H1 (cell line): Measurements from ENCODE around the gene PCDHGA8. TPM values are rescaled to one million over a fixed set of nuclear protein-coding genes. Genes with fewer than 3 reads are reported as not detected.
A peak's percentile ranks its signal among the peaks of the same experiment; 100 is the strongest.

Experiments
- CTCF ChIA-PET: fragments of 300-600 bp; sonication (Branson Sonifier 250); formaldehyde crosslinking; loops from one replicate; lab custom pipeline; 2021; ENCODE audit not compliant: partially characterized antibody; lab: Charles Lee
- POLR2A ChIA-PET: fragments of 300-600 bp; sonication (Branson Sonifier 250); formaldehyde crosslinking; loops from one replicate; lab custom pipeline; 2021; ENCODE audit warnings: inconsistent platforms; ENCODE audit not compliant: partially characterized antibody; lab: Charles Lee
- DNase-seq, 2 experiments: peaks; one replicate each; pipeline versions ENCODE4 v3.0.0 to v3.0.0-alpha.2; 2010 to 2022; ENCODE audit warnings: low spot score in 2 of 2, low read depth in 1 of 2, mixed read lengths in 1 of 2
- FAIRE-seq: peaks from 2 replicates; lab custom pipeline; 2011; peaks lifted over from hg19 to GRCh38; lab: Jason Lieb, UNC
- H2AFZ ChIP-seq: 2 replicates; pipeline ENCODE4 v1.8.1; 2012; ENCODE audit warnings: low read length, inconsistent platforms
- H2AK5ac ChIP-seq: 2 replicates; pipeline ENCODE4 v1.6.1; 2013; ENCODE audit warnings: low read depth, low read length
- H2BK120ac ChIP-seq: replicated peaks from 2 replicates; pipeline ENCODE3; 2013; ENCODE audit warnings: low read depth, low read length, inconsistent platforms
- H2BK12ac ChIP-seq: 2 replicates; pipeline ENCODE4 v1.6.1; 2013; ENCODE audit warnings: low read depth, low read length
- H2BK15ac ChIP-seq: 2 replicates; pipeline ENCODE4 v1.6.1; 2013; ENCODE audit warnings: low read length
- H2BK20ac ChIP-seq: 2 replicates; pipeline ENCODE4 v1.6.1; 2013; ENCODE audit warnings: low read length
- H2BK5ac ChIP-seq: 2 replicates; pipeline ENCODE4 v1.6.1; 2013; ENCODE audit warnings: low read depth, low read length
- H3K14ac ChIP-seq: 2 replicates; pipeline ENCODE4 v1.6.1; 2013; ENCODE audit warnings: inconsistent platforms; ENCODE audit not compliant: insufficient read length
- H3K18ac ChIP-seq: 2 replicates; pipeline ENCODE4 v1.6.1; 2013; ENCODE audit warnings: low read length; ENCODE audit errors: extremely low read depth
- H3K23ac ChIP-seq: 2 replicates; pipeline ENCODE4 v1.6.1; 2013; ENCODE audit warnings: inconsistent platforms; ENCODE audit not compliant: insufficient read length
- H3K23me2 ChIP-seq: 2 replicates; pipeline ENCODE4 v1.6.1; 2013; ENCODE audit warnings: low read depth, low read length
- H3K27ac ChIP-seq: 2 replicates; pipeline ENCODE4 v1.6.1; 2011; ENCODE audit warnings: low read depth, low read length, inconsistent platforms
- H3K27me3 ChIP-seq, 4 experiments: replicated peaks in 1 of 4; 1 replicate in 1 of 4; 2 replicates in 3 of 4; pipeline versions ENCODE4 v1.6.1 to v1.8.1; 2011 to 2013; ENCODE audit warnings: low read length in 3 of 4, mild to moderate bottlenecking in 3 of 4, inconsistent platforms in 2 of 4, mixed read lengths in 2 of 4, moderate library complexity in 1 of 4; ENCODE audit not compliant: control insufficient read depth in 3 of 4, insufficient read depth in 3 of 4; ENCODE audit errors: extremely low read depth in 1 of 4
- H3K36me3 ChIP-seq, 4 experiments: 2 replicates each; pipeline versions ENCODE4 v1.6.1 to v1.8.1; 2011 to 2013; ENCODE audit warnings: mild to moderate bottlenecking in 4 of 4, low read length in 3 of 4, moderate library complexity in 2 of 4, control low read depth in 1 of 4, inconsistent platforms in 1 of 4; ENCODE audit not compliant: insufficient read depth in 4 of 4, control insufficient read depth in 2 of 4
- H3K4ac ChIP-seq: replicated peaks from 2 replicates; pipeline ENCODE3; 2013; ENCODE audit warnings: low read length, low read depth, mixed read lengths, inconsistent platforms; ENCODE audit not compliant: insufficient read length
- H3K4me1 ChIP-seq, 4 experiments: replicated peaks in 1 of 4; 1 replicate in 1 of 4; 2 replicates in 3 of 4; pipeline versions ENCODE4 v1.6.1 to v1.8.1; 2011 to 2013; ENCODE audit warnings: low read length in 3 of 4, inconsistent platforms in 2 of 4, mixed read lengths in 1 of 4; ENCODE audit not compliant: insufficient read depth in 4 of 4, control insufficient read depth in 3 of 4
- H3K4me2 ChIP-seq, 2 experiments: 2 replicates each; pipeline versions ENCODE4 v1.6.1 to v1.8.1; 2011 to 2013; ENCODE audit warnings: low read depth in 2 of 2, low read length in 2 of 2, control low read depth in 1 of 2, inconsistent platforms in 1 of 2, mild to moderate bottlenecking in 1 of 2; ENCODE audit not compliant: insufficient read depth in 1 of 2
- H3K4me3 ChIP-seq, 4 experiments: fragments of 200-600, 300-600 bp in 1 of 4; sonication (generic), shearing (Covaris generic), sonication (Bioruptor Twin) in 1 of 4; 2 replicates each; pipeline versions ENCODE4 v1.5.1 to v1.8.1; 2011 to 2016; ENCODE audit warnings: low read length in 4 of 4, low read depth in 3 of 4, control low read depth in 2 of 4, inconsistent platforms in 2 of 4, mild to moderate bottlenecking in 2 of 4, mixed read lengths in 1 of 4, moderate library complexity in 1 of 4; ENCODE audit not compliant: insufficient read depth in 2 of 4; ENCODE audit errors: extremely low read depth in 1 of 4
- H3K56ac ChIP-seq: replicated peaks from 2 replicates; pipeline ENCODE3; 2013; ENCODE audit warnings: low read depth, mild to moderate bottlenecking, mixed read lengths, low read length, inconsistent platforms; ENCODE audit not compliant: insufficient read length
- H3K79me1 ChIP-seq: 2 replicates; pipeline ENCODE4 v1.6.1; 2013; ENCODE audit warnings: low read depth, low read length, control low read depth
- H3K79me2 ChIP-seq, 2 experiments: 2 replicates each; pipeline versions ENCODE4 v1.6.1 to v1.8.1; 2012 to 2013; ENCODE audit warnings: low read length in 2 of 2, mild to moderate bottlenecking in 2 of 2, inconsistent platforms in 1 of 2; ENCODE audit not compliant: insufficient read depth in 2 of 2, control insufficient read depth in 1 of 2
- H3K9ac ChIP-seq, 4 experiments: replicated peaks in 1 of 4; 1 replicate in 1 of 4; 2 replicates in 3 of 4; pipeline versions ENCODE4 v1.6.1 to v1.8.1; 2011 to 2013; ENCODE audit warnings: low read depth in 3 of 4, low read length in 3 of 4, control low read depth in 2 of 4, mild to moderate bottlenecking in 2 of 4, moderate library complexity in 2 of 4, inconsistent platforms in 1 of 4; ENCODE audit errors: extremely low read depth in 1 of 4
- H3K9me3 ChIP-seq, 2 experiments: 2 replicates each; pipeline versions ENCODE4 v1.6.1 to v1.8.1; 2012 to 2013; ENCODE audit warnings: mild to moderate bottlenecking in 2 of 2, moderate library complexity in 2 of 2, control low read depth in 1 of 2, inconsistent platforms in 1 of 2, low read depth in 1 of 2, low read length in 1 of 2, mixed read lengths in 1 of 2; ENCODE audit not compliant: insufficient read depth in 2 of 2
- H4K20me1 ChIP-seq, 2 experiments: replicated peaks in 1 of 2; 2 replicates each; pipeline versions ENCODE3 to v1.8.1; 2011 to 2013; ENCODE audit warnings: inconsistent platforms in 2 of 2, low read length in 2 of 2, mild to moderate bottlenecking in 1 of 2; ENCODE audit not compliant: insufficient read depth in 2 of 2, control insufficient read depth in 1 of 2
- H4K5ac ChIP-seq: 2 replicates; pipeline ENCODE4 v1.6.1; 2013; ENCODE audit warnings: low read length, low read depth, mixed read lengths, inconsistent platforms; ENCODE audit not compliant: insufficient read length
- H4K8ac ChIP-seq: 2 replicates; pipeline ENCODE4 v1.8.0; 2013; ENCODE audit warnings: mild to moderate bottlenecking, moderate library complexity, low read length, inconsistent platforms; ENCODE audit not compliant: insufficient read depth; ENCODE audit errors: extremely low read depth
- H4K91ac ChIP-seq: replicated peaks from 2 replicates; pipeline ENCODE3; 2013; ENCODE audit warnings: low read length, mixed read lengths, inconsistent platforms; ENCODE audit not compliant: insufficient read length
- ATF3 ChIP-seq: IDR thresholded peaks from 2 replicates; pipeline ENCODE4 v1.6.1; 2011; ENCODE audit warnings: low read depth, mild to moderate bottlenecking, low read length; ENCODE audit not compliant: insufficient read depth
- CTBP2 ChIP-seq: IDR thresholded peaks from 2 replicates; pipeline ENCODE4 v1.7.0; 2011; ENCODE audit warnings: borderline replicate concordance, mild to moderate bottlenecking, moderate library complexity, mixed read lengths, low read length; ENCODE audit not compliant: insufficient read depth, insufficient read length
- CTCF ChIP-seq, 3 experiments: IDR thresholded peaks; 1 replicate in 2 of 3; 2 replicates in 1 of 3; pipeline versions ENCODE4 v1.5.1 to v1.6.1; 2011; ENCODE audit warnings: low read length in 3 of 3, mild to moderate bottlenecking in 3 of 3, inconsistent platforms in 2 of 3, low read depth in 1 of 3, moderate library complexity in 1 of 3; ENCODE audit not compliant: insufficient read depth in 1 of 3; ENCODE audit errors: control extremely low read depth in 1 of 3
- EGR1 ChIP-seq: IDR thresholded peaks from 2 replicates; pipeline ENCODE4 v1.6.1; 2011; ENCODE audit warnings: low read depth, low read length, borderline replicate concordance
- POLR2AphosphoS5 ChIP-seq: IDR thresholded peaks from 2 replicates; pipeline ENCODE4 v1.6.1; 2011; ENCODE audit warnings: low read depth, low read length
- RXRA ChIP-seq: IDR thresholded peaks from 2 replicates; pipeline ENCODE4 v1.6.1; 2011; ENCODE audit warnings: low read depth, mild to moderate bottlenecking, low read length, moderate library complexity; ENCODE audit not compliant: insufficient read depth
- SP1 ChIP-seq: IDR thresholded peaks from 2 replicates; pipeline ENCODE4 v1.6.1; 2011; ENCODE audit warnings: low read depth, low read length
- SP2 ChIP-seq: IDR thresholded peaks from 2 replicates; pipeline ENCODE4 v1.6.1; 2012; ENCODE audit warnings: mild to moderate bottlenecking, low read length, inconsistent platforms
- YY1 ChIP-seq: IDR thresholded peaks from 2 replicates; pipeline ENCODE4 v1.6.1; 2011; ENCODE audit warnings: low read depth, mild to moderate bottlenecking, low read length
- WGBS, 2 experiments: shearing (Covaris generic) in 1 of 2; methylation state at CpG; one replicate each; pipeline versions ENCODE4 v1.1.6 to v1.1.7; 2013 to 2015; ENCODE audit warnings: low lambda C conversion rate in 2 of 2, mixed read lengths in 2 of 2, inconsistent platforms in 1 of 2, low coverage in 1 of 2, missing lambda C conversion rate in 1 of 2; ENCODE audit not compliant: insufficient replicate concordance in 2 of 2, insufficient coverage in 1 of 2, insufficient read length in 1 of 2; ENCODE audit errors: extremely low coverage in 1 of 2, missing lambda C conversion rate in 1 of 2; 5-methylcytosine and 5-hydroxymethylcytosine counted together
- polyA plus RNA-seq, 7 experiments: library from polyadenylated mRNA; depleted of rRNA in 3 of 7; stranded (reverse) in 5 of 7; unstranded in 2 of 7; fragments of >200 nt in 5 of 7; fragments of 200-250 nt in 2 of 7; gene quantifications; 1 replicate in 5 of 7; 2 replicates in 1 of 7; 4 replicates in 1 of 7; pipeline versions ENCODE4 v1.2.1 to v1.2.3, GENCODE V29; 2011 to 2013; ENCODE audit warnings: missing spikeins in 2 of 7, mixed read lengths in 2 of 7
- total RNA-seq: library from RNA; stranded (reverse); fragmentation: NEBNext Ultra II Directional; extraction: Animal tissue kit (Norgen Biotek cat#: 25700); gene quantifications from 2 replicates; pipeline ENCODE4 v1.2.1, GENCODE V29; 2021

The PCDHGA8 gene
- total and polyA plus RNA-seq, 2 of the 8 experiments (the other 6 are each of a cell fraction or from before 2014, with no cell fraction given): 0.79 to 1.4 TPM

DNA sequence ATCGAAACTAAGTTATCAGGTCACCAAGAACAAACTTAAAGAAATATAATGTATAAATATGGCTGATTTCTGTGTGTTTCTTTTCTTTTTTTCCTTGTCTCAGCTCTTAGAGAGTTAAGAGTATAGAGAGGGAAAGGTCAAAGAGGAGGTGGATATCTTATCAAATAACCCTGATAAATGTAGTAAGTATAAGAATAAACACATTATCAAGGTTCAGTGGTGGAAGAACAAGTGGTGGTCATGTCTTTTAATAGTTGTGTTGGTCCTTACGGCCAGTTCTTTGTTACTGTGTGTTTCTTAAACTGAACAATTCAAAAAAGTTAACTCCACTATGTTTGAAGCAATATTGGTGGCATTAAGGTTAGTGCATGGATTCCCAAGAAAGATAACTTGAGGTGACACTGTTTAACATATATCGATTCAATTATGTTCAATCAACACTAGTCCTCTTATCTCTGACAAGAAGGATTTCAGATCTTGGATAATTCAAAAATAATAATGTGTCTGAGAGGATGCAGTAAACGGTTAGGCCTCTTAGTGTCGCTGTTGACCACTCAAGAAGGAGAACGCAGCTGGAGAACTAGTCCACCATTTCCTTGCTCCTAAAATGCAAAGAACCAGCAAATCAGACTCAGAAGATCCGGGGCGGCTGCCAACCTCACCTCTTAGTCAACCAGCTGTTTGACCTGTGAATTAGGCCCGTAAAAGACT lies 49.0 kb upstream of the PCDHGA8 start, which contains the start of gene PCDHGA3:
PCDHGA3 (plus strand) TSS at position 588 of the 711 bp plus-strand sequence. CDS start 205 bp downstream, outside the sequence.
- Histone ChIP-seq H3K4me2 (no peak within 1 kb of the TSS), H2BK15ac (no peak within 1 kb of the TSS), H3K4ac (no peak within 1 kb of the TSS), H3K79me2 (no peaks in the 10 kb centered on the region), H3K4me3 (no peak within 1 kb of the TSS; a peak in 1 of 8 replicates), H3K56ac (no peak within 1 kb of the TSS), H3K27ac (no peak within 1 kb of the TSS), H4K20me1 (no peaks in the 10 kb centered on the region), H2BK20ac (no peak within 1 kb of the TSS), H2AFZ (peak within 1 kb of the TSS; percentile 11; the same call in 1 of the 2 replicates), H3K27me3 (no peaks in the 10 kb centered on the region), H3K9me3 (peaks cover 33 to 46% of the 10 kb centered on the region in 2 experiments; a peak in 3 of 4 replicates), H3K36me3 (no peaks in the 10 kb centered on the region), H4K5ac (no peak within 1 kb of the TSS), H2BK12ac (no peak within 1 kb of the TSS), H2BK120ac (no peak within 1 kb of the TSS), H3K23ac (no peak within 1 kb of the TSS), H3K14ac (no peak within 1 kb of the TSS), H3K79me1 (no peaks in the 10 kb centered on the region), H2BK5ac (no peak within 1 kb of the TSS), H3K4me1 (no peaks in the 10 kb centered on the region), H3K18ac (no peak within 1 kb of the TSS), H4K8ac (no peak within 1 kb of the TSS; the same call in 1 of the 2 replicates), H4K91ac (no peak within 1 kb of the TSS), H3K23me2 (no peaks in the 10 kb centered on the region), H3K9ac (no peak within 1 kb of the TSS), H2AK5ac (no peak within 1 kb of the TSS)
- CTCF ChIA-PET: interaction anchor here (0.7 to 4.8 kb wide), 52 partner anchors 8 to 224 kb away, joined by 3 to 21 read pairs (median 4); partner anchors contain the start of genes PCDHB10, PCDHB14, PCDHB15 and PCDHB4
- 72% methylated on average over 9 of the region's 9 CpGs; no CpG with 5 or more reads in 1 of the 2 experiments for WGBS, 2 experiments
- POLR2A ChIA-PET: interaction anchor here (1.0 kb wide), 1 partner anchor 170 kb away, joined by 3 read pairs; no protein-coding TSS in a partner anchor
- DNase-seq (no peak), FAIRE-seq (peak; percentile 76)
- no peak for TF ChIP-seq ATF3
- no peak for TF ChIP-seq SP1
- peak; percentile 83 for TF ChIP-seq YY1
- TF ChIP-seq CTCF (IDR thresholded peaks at IDR 0.05; ENCODE audit: control extremely low read depth in 1 of 3, insufficient read depth in 1 of 3, low read depth in 1 of 3, low read length in 3 of 3): peak in 2 of 3 experiments; percentile 64 to 68; a peak in 3 of 4 replicates
- TF ChIP-seq POLR2AphosphoS5: no peak
- TF ChIP-seq SP2: no peak
- no peak for TF ChIP-seq EGR1
- TF ChIP-seq RXRA: no peak
- TF ChIP-seq CTBP2: no peak
